CD4-positive, CD25-positive, alpha-beta regulatory T cell (primary cell): ENCODE data around the gene PRPSAP2. TPM values are rescaled to one million over a fixed set of nuclear protein-coding genes. Genes with fewer than 3 reads are reported as not detected.

Experiments
- ATAC-seq, 2 donors: fragments of 150-1000 bp; cut with Tn5 transposase; one replicate each; pipeline ENCODE4 v1.10.0; 2021; ENCODE audit warnings: low read depth in 2 of 2, moderate number of reproducible peaks in 2 of 2, moderate library complexity in 1 of 2
- DNase-seq, 3 donors: peaks; one replicate each; pipeline versions ENCODE4 v3.0.0 to v3.0.0-alpha.2; 2012 to 2022; ENCODE audit warnings: mixed read lengths in 1 of 3
- H3K27ac ChIP-seq: one replicate; pipeline ENCODE4 v1.7.0; 2013; ENCODE audit warnings: mild to moderate bottlenecking, low read length; ENCODE audit not compliant: insufficient read depth, poor library complexity, severe bottlenecking
- H3K27me3 ChIP-seq: one replicate; pipeline ENCODE4 v1.7.0; 2013; ENCODE audit warnings: low read length; ENCODE audit not compliant: control insufficient read depth, insufficient read depth
- H3K36me3 ChIP-seq: one replicate; pipeline ENCODE4 v1.7.0; 2013; ENCODE audit warnings: mild to moderate bottlenecking, low read length, moderate library complexity; ENCODE audit not compliant: control insufficient read depth, insufficient read depth
- H3K4me1 ChIP-seq: 2 replicates; pipeline ENCODE4 v1.7.0; 2013; ENCODE audit warnings: mild to moderate bottlenecking, low read length; ENCODE audit not compliant: insufficient read depth, control insufficient read depth, poor library complexity, severe bottlenecking
- H3K4me3 ChIP-seq: one replicate; pipeline ENCODE4 v1.7.0; 2013; ENCODE audit warnings: low read depth, mild to moderate bottlenecking, low read length, moderate library complexity
- H3K9me3 ChIP-seq, 2 experiments: 1 replicate in 1 of 2; 2 replicates in 1 of 2; pipeline ENCODE4 v1.7.0; 2013; ENCODE audit warnings: low read length in 2 of 2, mild to moderate bottlenecking in 1 of 2, moderate library complexity in 1 of 2; ENCODE audit not compliant: control insufficient read depth in 2 of 2
- H3K27ac Mint-ChIP-seq, 3 donors: one replicate each; pipeline ENCODE4 v1.8.0; 2020 to 2022; ENCODE audit warnings: mild to moderate bottlenecking in 3 of 3, mixed read lengths in 3 of 3, moderate library complexity in 2 of 3
- H3K27me3 Mint-ChIP-seq: one replicate; pipeline ENCODE4 v1.8.0; 2022; ENCODE audit warnings: mild to moderate bottlenecking, mixed read lengths
- H3K36me3 Mint-ChIP-seq: one replicate; pipeline ENCODE4 v1.8.0; 2020; ENCODE audit warnings: mixed read lengths
- H3K4me1 Mint-ChIP-seq, 4 donors: one replicate each; pipeline ENCODE4 v1.8.0; 2020 to 2022; ENCODE audit warnings: mixed read lengths in 4 of 4, mild to moderate bottlenecking in 1 of 4
- H3K4me3 Mint-ChIP-seq, 4 donors: one replicate each; pipeline ENCODE4 v1.8.0; 2020 to 2022; ENCODE audit warnings: mild to moderate bottlenecking in 4 of 4, mixed read lengths in 4 of 4, moderate library complexity in 3 of 4
- H3K9me3 Mint-ChIP-seq, 7 donors: one replicate each; pipeline ENCODE4 v1.8.0; 2020 to 2022; ENCODE audit warnings: mixed read lengths in 7 of 7, mild to moderate bottlenecking in 3 of 7, moderate library complexity in 2 of 7
- polyA plus RNA-seq, 4 donors: library from polyadenylated mRNA; unstranded; fragments of 300-500 nt; fragmentation: Illumina TruSeq; gene quantifications; one replicate each; pipeline ENCODE4 v1.2.3, GENCODE V29; 2021
- total RNA-seq: library from RNA; stranded (reverse); gene quantifications from one replicate; pipeline ENCODE4 v1.2.3, GENCODE V29; 2022

The PRPSAP2 gene
- total and polyA plus RNA-seq, 5 donors from 2014 or later = 41.5 to 59.5 (median 45.8) TPM

DNA sequence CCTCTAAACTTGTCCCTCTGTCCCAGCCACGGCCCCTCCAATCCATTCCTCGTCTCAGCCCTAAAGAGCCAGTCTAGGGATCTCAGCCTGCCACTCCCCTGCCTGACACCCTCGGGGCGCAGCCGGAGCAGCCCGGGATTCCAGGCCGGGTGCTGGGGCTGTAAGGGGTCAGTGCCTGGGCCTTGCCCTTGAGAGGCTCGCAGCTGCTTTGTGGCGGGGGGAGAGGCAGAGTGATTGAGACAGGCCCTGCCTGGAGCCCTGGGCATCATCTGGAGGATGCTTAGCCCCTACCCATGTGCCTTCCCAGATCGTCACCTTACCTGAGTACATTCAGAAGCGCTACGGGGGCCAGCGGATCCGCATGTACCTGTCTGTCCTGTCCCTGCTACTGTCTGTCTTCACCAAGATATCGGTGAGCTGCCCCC, 102.3 kb downstream of the PRPSAP2 start:
- Histone ChIP-seq H3K27me3 (no peaks in the 10 kb centered on the region), H3K36me3 (no peaks in the 10 kb centered on the region), H3K9me3 (no peaks in the 10 kb centered on the region), H3K27ac (no peak overlapping the region), H3K4me3 (no peak overlapping the region), H3K4me1 (peaks cover 23% of the 10 kb centered on the region)
- DNase-seq = no peak
- no peaks in the 10 kb centered on the region for H3K9me3 Mint-ChIP-seq
- peaks cover 11 to 45% (median 15%) of the 10 kb centered on the region in 4 donors for H3K4me1 Mint-ChIP-seq
- H3K27me3 Mint-ChIP-seq = peaks cover 4% of the 10 kb centered on the region
- ATAC-seq = no peak
- no peaks in the 10 kb centered on the region for H3K36me3 Mint-ChIP-seq
- no peak overlapping the region for H3K4me3 Mint-ChIP-seq
- H3K27ac Mint-ChIP-seq = peak overlapping the region; percentile 2 to 42 (median 41)

DNA sequence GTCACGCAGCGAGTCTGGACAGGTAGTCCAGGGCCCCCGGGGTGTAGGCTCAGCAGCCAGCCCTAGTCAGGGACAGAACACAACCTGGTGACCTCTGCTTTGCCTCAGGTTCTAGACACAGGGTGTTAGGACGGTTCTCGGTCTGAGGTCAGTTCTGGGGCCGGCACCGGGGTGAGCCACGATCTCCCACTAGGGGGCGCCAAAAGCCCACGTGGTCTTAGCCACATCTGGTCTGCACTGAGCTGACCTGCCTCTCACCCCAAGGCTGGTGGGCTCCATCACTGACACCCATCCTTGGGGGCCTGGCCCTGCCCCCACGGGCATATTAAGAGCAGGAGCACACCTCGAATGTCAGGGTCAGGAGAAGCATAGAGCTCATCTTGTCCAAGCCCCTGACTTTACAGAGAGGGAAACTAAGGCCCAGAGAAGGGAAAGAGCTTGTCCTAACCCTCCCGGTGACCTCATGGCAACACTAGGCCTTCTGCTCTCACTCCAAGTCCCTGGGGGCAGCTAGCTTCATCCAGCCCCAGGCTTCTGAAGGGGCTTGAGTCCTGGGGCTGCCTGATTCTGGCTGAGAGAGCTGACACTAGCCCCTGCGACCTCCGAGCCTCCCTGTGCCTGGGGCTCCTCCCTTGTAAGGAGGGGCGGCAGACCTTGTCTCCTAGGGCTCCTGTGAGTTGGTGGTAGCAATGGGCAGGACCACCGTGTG, 103.0 kb downstream of the PRPSAP2 start:
- no peaks in the 10 kb centered on the region for H3K9me3 Mint-ChIP-seq
- H3K27me3 Mint-ChIP-seq = peaks cover 4% of the 10 kb centered on the region
- Histone ChIP-seq H3K27me3 (no peaks in the 10 kb centered on the region), H3K4me1 (peaks cover 16% of the 10 kb centered on the region), H3K4me3 (no peak overlapping the region), H3K27ac (no peak overlapping the region), H3K36me3 (no peaks in the 10 kb centered on the region), H3K9me3 (no peaks in the 10 kb centered on the region)
- no peaks in the 10 kb centered on the region for H3K36me3 Mint-ChIP-seq
- DNase-seq (peak; percentile 48 to 69 (median 50)), ATAC-seq (peak; percentile 71 to 76)
- H3K27ac Mint-ChIP-seq = peak overlapping the region; percentile 41 to 90 (median 42)
- H3K4me3 Mint-ChIP-seq = peak overlapping the region in 1 of 4 donors; percentile 27
- H3K4me1 Mint-ChIP-seq = peaks cover 6 to 41% (median 10%) of the 10 kb centered on the region in 4 donors

DNA sequence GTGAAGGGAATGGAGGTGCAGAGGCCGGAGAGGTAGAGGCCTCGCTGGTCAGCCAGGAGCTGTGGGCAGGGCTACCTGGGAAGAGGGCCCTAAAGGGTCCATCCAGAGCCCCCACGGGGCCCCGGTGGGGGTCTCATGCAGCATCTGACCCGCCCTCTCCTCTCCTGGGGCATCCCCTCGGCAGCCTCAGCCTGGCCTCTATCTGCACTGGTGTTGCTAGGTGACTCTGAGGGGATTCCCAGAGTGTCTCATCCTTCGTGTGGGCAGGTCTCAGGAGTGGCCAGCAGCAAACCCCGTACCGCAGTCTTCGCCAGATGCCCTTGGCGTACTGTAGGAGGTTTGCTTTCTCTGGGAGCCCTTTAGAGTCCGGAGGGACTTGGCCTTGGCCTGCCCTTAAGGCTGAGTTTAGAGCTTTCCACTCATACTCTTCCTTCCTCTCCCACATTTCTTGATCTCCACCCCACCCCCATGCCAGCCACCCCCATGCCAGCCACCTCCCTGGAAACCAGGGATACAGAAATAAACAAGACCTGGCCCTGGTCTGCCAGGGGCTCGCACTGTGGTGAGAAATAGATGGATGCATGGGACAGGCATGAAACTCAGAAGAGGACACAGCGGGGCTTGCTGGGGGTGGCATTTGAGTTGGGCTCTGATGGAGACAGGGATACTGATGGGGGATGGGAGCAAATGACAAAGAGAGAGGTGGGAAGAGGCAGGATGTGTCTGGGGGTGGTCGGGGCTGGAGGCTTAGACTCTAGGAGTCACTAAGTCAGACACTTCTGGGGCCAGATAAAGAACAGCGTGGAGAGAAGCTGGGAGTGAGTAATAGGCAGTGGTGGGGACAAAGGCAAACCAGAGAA, 103.9 kb downstream of the PRPSAP2 start:
- Mint-ChIP-seq H3K27ac (peak overlapping the region in 1 of 3 donors; percentile 68), H3K9me3 (no peaks in the 10 kb centered on the region), H3K27me3 (peaks cover 4% of the 10 kb centered on the region), H3K36me3 (no peaks in the 10 kb centered on the region), H3K4me1 (peaks cover 6 to 34% (median 10%) of the 10 kb centered on the region in 4 donors), H3K4me3 (no peak overlapping the region)
- H3K9me3 ChIP-seq = no peaks in the 10 kb centered on the region
- ATAC-seq = peak in 1 of 2 donors; percentile 32
- H3K36me3 ChIP-seq = no peaks in the 10 kb centered on the region
- DNase-seq = no peak
- no peak overlapping the region for H3K27ac ChIP-seq
- no peak overlapping the region for H3K4me3 ChIP-seq
- no peaks in the 10 kb centered on the region for H3K27me3 ChIP-seq
- H3K4me1 ChIP-seq = peaks cover 9% of the 10 kb centered on the region

DNA sequence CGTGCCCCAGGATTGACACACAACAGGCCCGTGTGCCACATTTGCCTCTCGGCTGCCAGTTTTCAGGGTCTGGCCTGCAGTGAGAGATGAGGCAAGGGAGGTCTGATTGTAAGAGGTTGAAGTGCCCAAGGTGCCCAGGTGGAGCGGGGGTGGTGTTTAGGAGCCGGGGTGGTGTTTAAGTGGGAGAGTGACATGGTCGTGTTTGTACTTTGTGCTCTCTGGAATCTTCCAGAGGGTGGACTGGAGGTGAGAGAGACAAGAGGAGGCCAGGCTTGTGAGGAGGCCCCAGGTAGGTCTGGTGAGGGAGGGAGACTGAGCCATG, 104.5 kb downstream of the PRPSAP2 start:
- H3K27me3 ChIP-seq = no peaks in the 10 kb centered on the region
- no peak overlapping the region for H3K4me3 ChIP-seq
- no peaks in the 10 kb centered on the region for H3K9me3 ChIP-seq
- H3K9me3 Mint-ChIP-seq = no peaks in the 10 kb centered on the region
- peak overlapping the region in 1 of 3 donors; percentile 68 for H3K27ac Mint-ChIP-seq
- peaks cover 6 to 32% (median 10%) of the 10 kb centered on the region in 4 donors for H3K4me1 Mint-ChIP-seq
- H3K36me3 Mint-ChIP-seq = no peaks in the 10 kb centered on the region
- H3K4me3 Mint-ChIP-seq = no peak overlapping the region
- no peaks in the 10 kb centered on the region for H3K36me3 ChIP-seq
- no peak overlapping the region for H3K27ac ChIP-seq
- no peak for DNase-seq
- no peak for ATAC-seq
- H3K4me1 ChIP-seq = peaks cover 9% of the 10 kb centered on the region
- H3K27me3 Mint-ChIP-seq = peaks cover 4% of the 10 kb centered on the region

DNA sequence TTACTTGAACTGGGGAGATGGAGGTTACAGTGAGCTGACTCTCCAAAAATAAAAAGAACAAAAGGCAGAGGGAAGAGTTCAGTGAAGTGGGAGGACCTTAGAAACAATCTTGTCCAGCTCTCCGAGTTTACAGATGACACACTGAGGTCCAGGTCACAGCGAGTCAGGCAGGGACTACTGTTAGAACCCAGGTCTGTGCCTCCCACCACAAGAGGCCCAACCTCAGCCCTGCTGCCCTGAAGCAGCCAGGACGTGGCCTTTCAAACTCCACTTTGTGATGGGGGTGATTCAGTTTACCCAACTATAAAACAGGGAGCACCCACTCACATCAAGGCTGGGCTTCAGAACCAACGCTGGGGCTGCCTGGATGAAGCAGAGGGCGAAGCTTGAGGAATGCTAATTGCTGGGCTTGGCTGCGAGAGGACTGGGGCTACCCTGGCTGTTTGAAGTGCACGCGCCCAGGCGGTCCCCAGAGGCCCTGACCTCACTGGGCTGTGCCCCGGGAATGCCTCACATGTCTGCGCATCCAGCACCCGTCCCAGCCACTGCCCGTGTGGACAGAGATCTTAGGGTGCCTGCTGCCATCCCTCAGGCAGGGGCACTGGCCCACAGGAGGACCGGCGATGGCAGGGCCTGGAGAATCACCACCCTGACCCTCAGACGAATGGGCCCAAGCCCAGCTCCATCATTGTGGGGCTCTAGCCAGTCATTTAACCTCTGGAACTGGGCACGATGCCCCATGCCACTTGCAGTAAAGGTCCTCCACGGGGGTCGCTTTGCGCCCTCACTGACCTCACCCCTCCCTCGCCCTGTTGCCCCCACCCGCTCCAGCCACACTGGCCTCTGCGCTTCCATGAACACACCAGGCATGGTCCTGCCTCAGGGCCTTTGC, 105.4 kb downstream of the PRPSAP2 start:
- ATAC-seq (no peak), DNase-seq (no peak)
- H3K4me1 ChIP-seq = peaks cover 9% of the 10 kb centered on the region
- Mint-ChIP-seq H3K36me3 (no peaks in the 10 kb centered on the region), H3K4me1 (peaks cover 3 to 25% (median 9%) of the 10 kb centered on the region in 4 donors), H3K9me3 (no peaks in the 10 kb centered on the region), H3K4me3 (no peak overlapping the region), H3K27me3 (peaks cover 4% of the 10 kb centered on the region), H3K27ac (no peak overlapping the region)
- no peak overlapping the region for H3K27ac ChIP-seq
- H3K9me3 ChIP-seq = no peaks in the 10 kb centered on the region
- no peaks in the 10 kb centered on the region for H3K27me3 ChIP-seq
- H3K4me3 ChIP-seq = no peak overlapping the region
- H3K36me3 ChIP-seq = no peaks in the 10 kb centered on the region

DNA sequence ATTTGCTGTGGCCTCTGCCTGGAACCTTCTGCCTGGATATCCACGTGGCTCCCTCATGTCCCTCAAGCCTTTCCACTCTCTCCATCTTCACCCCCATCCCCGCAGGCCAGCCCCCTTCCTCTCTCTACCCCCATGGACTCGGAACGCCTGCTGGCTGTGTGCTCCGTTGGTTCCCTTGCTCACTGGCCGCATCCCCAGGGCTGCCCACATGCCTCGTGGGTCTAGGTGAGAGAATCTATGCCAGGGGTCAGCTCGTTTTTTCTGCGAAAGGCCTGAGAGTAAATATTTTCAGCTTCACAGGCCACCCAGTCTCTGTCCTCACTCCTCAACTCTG, 106.1 kb downstream of the PRPSAP2 start:
- H3K27ac Mint-ChIP-seq = no peak overlapping the region
- H3K4me3 Mint-ChIP-seq = no peak overlapping the region
- ATAC-seq (no peak), DNase-seq (no peak)
- H3K27me3 Mint-ChIP-seq = peaks cover 4% of the 10 kb centered on the region
- no peaks in the 10 kb centered on the region for H3K9me3 Mint-ChIP-seq
- H3K4me1 ChIP-seq = peaks cover 9% of the 10 kb centered on the region
- H3K9me3 ChIP-seq = no peaks in the 10 kb centered on the region
- H3K27me3 ChIP-seq = no peaks in the 10 kb centered on the region
- H3K36me3 Mint-ChIP-seq = no peaks in the 10 kb centered on the region
- H3K27ac ChIP-seq = no peak overlapping the region
- peaks cover 0 to 20% (median 7%) of the 10 kb centered on the region in 4 donors for H3K4me1 Mint-ChIP-seq
- H3K4me3 ChIP-seq = no peak overlapping the region
- H3K36me3 ChIP-seq = no peaks in the 10 kb centered on the region

DNA sequence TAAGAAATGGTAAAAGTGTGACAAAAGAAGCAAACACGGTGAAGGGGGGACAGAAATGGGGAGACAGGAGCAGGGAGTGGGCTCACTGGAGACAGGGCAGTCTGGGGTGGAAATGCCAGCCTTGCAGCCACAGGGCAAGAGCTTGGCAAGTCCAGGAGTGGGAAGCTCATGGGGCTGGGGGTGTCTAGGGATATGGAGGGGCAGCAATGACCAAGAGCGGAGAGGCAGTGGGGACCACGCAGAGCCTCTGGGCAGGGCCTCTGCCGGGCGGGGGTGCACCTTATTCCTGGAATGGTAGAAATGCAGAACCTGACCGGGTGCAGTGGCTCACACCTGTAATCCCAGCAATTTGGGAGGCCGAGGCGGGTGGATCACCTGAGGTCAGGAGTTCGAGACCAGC, 106.6 kb downstream of the PRPSAP2 start:
- H3K36me3 Mint-ChIP-seq = no peaks in the 10 kb centered on the region
- H3K27me3 Mint-ChIP-seq = peaks cover 4% of the 10 kb centered on the region
- Histone ChIP-seq H3K9me3 (no peaks in the 10 kb centered on the region), H3K4me1 (peaks cover 9% of the 10 kb centered on the region), H3K27me3 (no peaks in the 10 kb centered on the region), H3K36me3 (no peaks in the 10 kb centered on the region), H3K4me3 (no peak overlapping the region), H3K27ac (no peak overlapping the region)
- no peaks in the 10 kb centered on the region for H3K9me3 Mint-ChIP-seq
- DNase-seq (no peak), ATAC-seq (no peak)
- H3K4me1 Mint-ChIP-seq = peaks cover 0 to 22% (median 7%) of the 10 kb centered on the region in 4 donors
- H3K4me3 Mint-ChIP-seq = no peak overlapping the region
- no peak overlapping the region for H3K27ac Mint-ChIP-seq
